ENCODE data around the gene ARL15. TPM values are rescaled to one million over a fixed set of nuclear protein-coding genes. Genes with fewer than 3 reads are reported as not detected.

The ARL15 gene
- total and polyA plus RNA-seq, 4 donors, result 5.0 to 24.8 (median 13.3) TPM

- no peak for TF ChIP-seq YY1 (IDR thresholded peaks at IDR 0.05)
- TF ChIP-seq HNF4A (conservative IDR thresholded peaks at IDR 0.05), result no peak
- no peak for TF ChIP-seq REST (IDR thresholded peaks at IDR 0.05)
- TF ChIP-seq EGR1 (IDR thresholded peaks at IDR 0.05; ENCODE audit: low read depth in 2 of 2), result no peak
- TF ChIP-seq FOXA2 (IDR thresholded peaks at IDR 0.05), result no peak
- no peak for TF ChIP-seq HNF4G (IDR thresholded peaks at IDR 0.05)
- TF ChIP-seq RAD21 (IDR thresholded peaks at IDR 0.05), result no peak
- TF ChIP-seq, protein P1, sequence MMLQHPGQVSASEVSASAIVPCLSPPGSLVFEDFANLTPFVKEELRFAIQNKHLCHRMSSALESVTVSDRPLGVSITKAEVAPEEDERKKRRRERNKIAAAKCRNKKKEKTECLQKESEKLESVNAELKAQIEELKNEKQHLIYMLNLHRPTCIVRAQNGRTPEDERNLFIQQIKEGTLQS (IDR thresholded peaks at IDR 0.05), result no peak
- no peak for TF ChIP-seq FOXA1 (IDR thresholded peaks at IDR 0.05)
- TF ChIP-seq CTCF (IDR thresholded peaks at IDR 0.05; ENCODE audit: low read depth, low read length, missing input control), result no peak
- no peak for TF ChIP-seq GABPA (IDR thresholded peaks at IDR 0.05 in 1 of 2, conservative IDR thresholded peaks at IDR 0.05 in 1 of 2)
- no peak for TF ChIP-seq SP1 (IDR thresholded peaks at IDR 0.05)
- no peak for TF ChIP-seq JUND (IDR thresholded peaks at IDR 0.05)
- no peak for TF ChIP-seq ZBTB33 (IDR thresholded peaks at IDR 0.05)
- DNase-seq (ENCODE audit: low spot score), result no peak
- WGBS, result 91% methylated on average over 2 of the region's 2 CpGs
- Histone ChIP-seq H3K9me3 (ENCODE audit: control insufficient read depth in 4 of 4, low read length in 3 of 4) (no peaks in the 10 kb centered on the region), H3K4me3 (ENCODE audit: low read depth in 1 of 3, low read length in 3 of 3) (no peak overlapping the region), H3K27me3 (ENCODE audit: control insufficient read depth in 4 of 4, insufficient read depth in 4 of 4, low read length in 3 of 4) (no peaks in the 10 kb centered on the region), H3K4me1 (ENCODE audit: control insufficient read depth in 4 of 4, insufficient read depth in 4 of 4, low read length in 3 of 4) (no peaks in the 10 kb centered on the region), H3K27ac (ENCODE audit: low read depth in 1 of 2, low read length in 2 of 2) (no peak overlapping the region), H3K9ac (ENCODE audit: low read depth in 1 of 2, low read length in 2 of 2) (no peak overlapping the region), H3K36me3 (ENCODE audit: control insufficient read depth in 4 of 4, insufficient read depth in 3 of 4, low read depth in 1 of 4, low read length in 3 of 4) (no peaks in the 10 kb centered on the region)
These were observed 133.3 kb downstream of the ARL15 start for GRCh38 chr5:54177058-54177457.

DNA sequence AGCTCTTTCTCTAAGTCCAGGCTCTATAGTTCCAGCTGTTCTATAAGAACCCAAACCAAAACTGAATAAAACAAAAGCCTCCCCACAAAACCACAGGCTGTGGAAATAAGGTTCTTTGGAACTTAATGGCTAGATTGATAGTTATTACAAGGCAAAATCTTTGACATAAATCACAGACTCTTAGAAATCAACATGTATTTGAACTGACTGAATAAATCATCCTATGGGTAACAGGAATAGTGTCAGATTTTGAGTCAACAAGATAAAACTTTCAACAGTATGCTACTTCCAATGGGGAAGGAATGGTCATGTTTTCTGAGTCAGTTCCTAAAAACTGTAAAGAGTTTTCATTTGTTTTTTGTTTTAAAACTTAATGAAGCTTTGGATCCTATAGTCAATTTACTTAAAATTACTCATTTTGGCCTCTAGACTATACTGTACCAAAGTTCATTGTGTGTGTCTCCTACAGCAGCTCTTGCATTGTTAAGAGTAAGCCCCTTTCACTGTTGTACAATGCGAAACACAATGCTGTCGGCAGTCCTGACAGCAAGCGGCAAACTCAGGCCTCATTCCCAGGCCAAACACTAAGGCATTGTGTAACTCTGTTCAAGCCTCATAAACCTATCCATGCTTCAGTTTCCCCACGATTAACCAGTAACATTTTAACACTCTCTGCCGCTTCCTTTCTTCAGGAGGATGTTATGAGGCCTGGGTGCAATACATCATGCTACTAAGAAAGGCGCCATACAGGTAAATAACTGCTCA is 134.1 kb downstream of the ARL15 start:
- Histone ChIP-seq H3K9ac (ENCODE audit: low read depth in 1 of 2, low read length in 2 of 2) (no peak overlapping the region), H3K27ac (ENCODE audit: low read depth in 1 of 2, low read length in 2 of 2) (no peak overlapping the region), H3K36me3 (ENCODE audit: control insufficient read depth in 4 of 4, insufficient read depth in 3 of 4, low read depth in 1 of 4, low read length in 3 of 4) (no peaks in the 10 kb centered on the region), H3K9me3 (ENCODE audit: control insufficient read depth in 4 of 4, low read length in 3 of 4) (no peaks in the 10 kb centered on the region), H3K4me1 (ENCODE audit: control insufficient read depth in 4 of 4, insufficient read depth in 4 of 4, low read length in 3 of 4) (no peaks in the 10 kb centered on the region), H3K27me3 (ENCODE audit: control insufficient read depth in 4 of 4, insufficient read depth in 4 of 4, low read length in 3 of 4) (no peaks in the 10 kb centered on the region), H3K4me3 (ENCODE audit: low read depth in 1 of 3, low read length in 3 of 3) (no peak overlapping the region)
- 94% methylated on average over 6 of the region's 6 CpGs for WGBS
- no peak for DNase-seq (ENCODE audit: low spot score)
- TF ChIP-seq HNF4A (conservative IDR thresholded peaks at IDR 0.05), result no peak
- TF ChIP-seq ZBTB33 (IDR thresholded peaks at IDR 0.05), result no peak
- TF ChIP-seq TAF1 (conservative IDR thresholded peaks at IDR 0.05), result no peak

All from liver (tissue), 9 donors.